RPMI8226 (cell line): ENCODE data around the gene KLHL20.
"Not testable (repeated sequence)": the region's sequence is repeated elsewhere in the genome, so short reads cannot be mapped to it uniquely, and the experiment has no call there.

Source experiments
- DNase-seq: peaks from one replicate; pipeline ENCODE4 v3.0.0-alpha.2; 2015

The KLHL20 gene

GRCh38 chr1:173714759-173715537, at the start of gene KLHL20:
Gene KLHL20, plus strand, starts transcription at chr1:173714981. Its CDS starts 1,063 bp downstream, at chr1:173716044.
- peak; percentile 95 for DNase-seq

GRCh38 chr1:173666646-173667045, 48.1 kb upstream of the KLHL20 start:
- DNase-seq: no peak

GRCh38 chr1:173669491-173669941, 45.3 kb upstream of the KLHL20 start, which contains the start of gene ANKRD45:
Gene ANKRD45, minus strand, starts transcription at chr1:173669851. Its CDS starts 10,433 bp downstream, at chr1:173659418.
- DNase-seq: no peak

GRCh38 chr1:173674496-173674895, 40.3 kb upstream of the KLHL20 start:
- DNase-seq: not testable (repeated sequence)

- DNase-seq: not testable (repeated sequence)
Observed at GRCh38 chr1:173680152-173680551, 34.6 kb upstream of the KLHL20 start.

GRCh38 chr1:173682184-173682583, 32.6 kb upstream of the KLHL20 start:
- DNase-seq: no peak

GRCh38 chr1:173683838-173684237, 30.9 kb upstream of the KLHL20 start:
- DNase-seq: not testable (repeated sequence)

GRCh38 chr1:173685121-173685520, 29.7 kb upstream of the KLHL20 start:
- not testable (repeated sequence) for DNase-seq

- DNase-seq: no peak
Observed at GRCh38 chr1:173688300-173688699, 26.5 kb upstream of the KLHL20 start.

GRCh38 chr1:173693238-173693637, 21.5 kb upstream of the KLHL20 start:
- DNase-seq: no peak

- not testable (repeated sequence) for DNase-seq
Observed at GRCh38 chr1:173701299-173701698, 13.5 kb upstream of the KLHL20 start.

- no peak for DNase-seq
Observed at GRCh38 chr1:173702736-173703135, 12.0 kb upstream of the KLHL20 start.

GRCh38 chr1:173705117-173705516, 9.7 kb upstream of the KLHL20 start:
- DNase-seq: no peak

- no peak for DNase-seq
Observed at GRCh38 chr1:173708787-173709186, 6.0 kb upstream of the KLHL20 start.

- DNase-seq: no peak
Observed at GRCh38 chr1:173714441-173714758, 381 bp upstream of the KLHL20 start.

- DNase-seq: no peak
Observed at GRCh38 chr1:173715538-173715844, 710 bp downstream of the KLHL20 start.

GRCh38 chr1:173717238-173717637, 2.5 kb downstream of the KLHL20 start:
- DNase-seq: no peak

- not testable (repeated sequence) for DNase-seq
Observed at GRCh38 chr1:173731331-173731730, 16.6 kb downstream of the KLHL20 start.

GRCh38 chr1:173733912-173734311, 19.1 kb downstream of the KLHL20 start:
- no peak for DNase-seq

- not testable (repeated sequence) for DNase-seq
Observed at GRCh38 chr1:173736104-173736503, 21.3 kb downstream of the KLHL20 start.

GRCh38 chr1:173742203-173742886, 27.6 kb downstream of the KLHL20 start:
- no peak for DNase-seq

GRCh38 chr1:173744651-173745050, 29.9 kb downstream of the KLHL20 start:
- no peak for DNase-seq

- DNase-seq: no peak
Observed at GRCh38 chr1:173749137-173749536, 34.4 kb downstream of the KLHL20 start.

- DNase-seq: no peak
Observed at GRCh38 chr1:173753830-173754229, 39.0 kb downstream of the KLHL20 start.
